Measurements from ENCODE around the gene SH2D3A.

GRCh38 chr19:6716610-6716970 is 50.6 kb downstream of the SH2D3A start:
- no peak for TF ChIP-seq CTCF (IDR thresholded peaks at IDR 0.05; ENCODE audit: poor library complexity)
- TF ChIP-seq EZH2 (IDR thresholded peaks at IDR 0.05; ENCODE audit: borderline replicate concordance), result no peak

All from hepatocyte (in vitro differentiated cells).